Mesodermal cell (in vitro differentiated cells): ENCODE measurements around the gene KLHL42.
A peak's percentile ranks its signal among the peaks of the same experiment; 100 is the strongest.

Experiments used
- H3K27ac ChIP-seq: 2 replicates; pipeline ENCODE4 v1.7.0; 2013; ENCODE audit warnings: mild to moderate bottlenecking, low read depth, low read length, moderate library complexity; ENCODE audit not compliant: severe bottlenecking
- H3K36me3 ChIP-seq: 2 replicates; pipeline ENCODE4 v1.7.1; 2013; ENCODE audit warnings: mild to moderate bottlenecking, low read length, moderate library complexity; ENCODE audit not compliant: control insufficient read depth, insufficient read depth
- H3K4me1 ChIP-seq: one replicate; pipeline ENCODE4 v1.7.1; 2013; ENCODE audit warnings: mild to moderate bottlenecking, low read length; ENCODE audit not compliant: insufficient read depth, control insufficient read depth, poor library complexity, severe bottlenecking
- H3K4me3 ChIP-seq: 2 replicates; pipeline ENCODE4 v1.7.0; 2013; ENCODE audit warnings: low read length, control low read depth, mild to moderate bottlenecking; ENCODE audit not compliant: insufficient read depth, poor library complexity, severe bottlenecking; ENCODE audit errors: extremely low read depth
- H3K9me3 ChIP-seq: 2 replicates; pipeline ENCODE4 v1.7.1; 2013; ENCODE audit warnings: mild to moderate bottlenecking, low read length, moderate library complexity; ENCODE audit not compliant: control insufficient read depth
- WGBS, 2 experiments: methylation state at CpG; one replicate each; pipeline ENCODE4 v1.1.5; 2013; ENCODE audit warnings: missing lambda C conversion rate in 2 of 2; ENCODE audit not compliant: insufficient coverage in 2 of 2; 5-methylcytosine and 5-hydroxymethylcytosine counted together

KLHL42 gene

GRCh38 chr12:27756670-27757195, 23.3 kb upstream of the KLHL42 start:
- no peaks in the 10 kb centered on the region for H3K9me3 ChIP-seq
- no peak overlapping the region for H3K4me3 ChIP-seq
- H3K36me3 ChIP-seq = peaks cover 23% of the 10 kb centered on the region
- no peak overlapping the region for H3K27ac ChIP-seq
- WGBS, 2 experiments = 67 to 97% methylated on average over 3 of the region's 7 CpGs
- H3K4me1 ChIP-seq = no peaks in the 10 kb centered on the region

DNA sequence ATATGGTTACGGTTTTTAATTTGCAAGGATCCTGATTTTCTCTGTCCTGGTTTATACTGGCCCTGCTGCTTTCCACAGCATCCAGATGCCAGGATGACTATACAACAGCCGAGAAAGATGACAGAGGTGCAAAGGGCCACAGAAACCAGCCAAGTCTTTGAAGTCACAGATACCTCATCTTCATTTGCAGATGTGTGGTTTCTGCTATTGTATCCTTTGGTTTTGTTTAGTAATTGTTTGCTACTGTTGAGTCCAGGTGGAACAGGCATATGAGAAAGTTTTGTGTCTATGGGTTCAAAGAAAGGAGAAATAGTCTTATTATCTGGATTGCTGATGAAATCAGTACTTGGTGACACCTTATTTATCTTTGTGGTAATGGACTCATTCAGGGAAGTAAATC, 17.3 kb upstream of the KLHL42 start:
- WGBS, 2 experiments = 94 to 96% methylated on average over 2 of the region's 2 CpGs
- H3K4me1 ChIP-seq = no peaks in the 10 kb centered on the region
- H3K9me3 ChIP-seq = no peaks in the 10 kb centered on the region
- H3K36me3 ChIP-seq = no peaks in the 10 kb centered on the region
- H3K4me3 ChIP-seq = no peak overlapping the region
- no peak overlapping the region for H3K27ac ChIP-seq

DNA sequence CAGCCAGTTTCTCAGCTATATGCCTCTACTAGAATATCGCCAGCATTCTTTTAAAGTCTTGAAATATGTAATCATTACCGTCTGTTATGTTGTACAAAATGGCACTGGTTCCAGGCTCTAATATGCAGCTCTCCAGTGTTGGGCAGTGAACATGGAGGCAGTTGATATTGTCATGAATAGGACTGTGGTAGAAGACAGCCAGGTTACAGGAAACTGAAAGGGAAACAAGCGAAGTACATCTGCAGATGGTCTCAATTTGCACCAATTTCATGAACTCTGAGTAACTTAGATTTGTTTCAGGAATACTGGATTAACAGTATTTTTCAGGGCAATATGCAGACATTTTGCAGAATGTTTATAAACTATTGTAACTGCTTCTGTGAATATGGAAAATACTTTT, 13.4 kb upstream of the KLHL42 start:
- no peaks in the 10 kb centered on the region for H3K9me3 ChIP-seq
- H3K4me3 ChIP-seq = no peak overlapping the region
- no peaks in the 10 kb centered on the region for H3K36me3 ChIP-seq
- no peak overlapping the region for H3K27ac ChIP-seq
- H3K4me1 ChIP-seq = no peaks in the 10 kb centered on the region
- WGBS, 2 experiments = 90 to 93% methylated on average over 2 of the region's 3 CpGs

- H3K9me3 ChIP-seq = no peaks in the 10 kb centered on the region
- WGBS, 2 experiments = 91 to 97% methylated on average over 5 to 8 of the region's 8 CpGs
- no peaks in the 10 kb centered on the region for H3K4me1 ChIP-seq
- no peaks in the 10 kb centered on the region for H3K36me3 ChIP-seq
- no peak overlapping the region for H3K27ac ChIP-seq
- no peak overlapping the region for H3K4me3 ChIP-seq
Observed at GRCh38 chr12:27769142-27769673, 10.8 kb upstream of the KLHL42 start.

DNA sequence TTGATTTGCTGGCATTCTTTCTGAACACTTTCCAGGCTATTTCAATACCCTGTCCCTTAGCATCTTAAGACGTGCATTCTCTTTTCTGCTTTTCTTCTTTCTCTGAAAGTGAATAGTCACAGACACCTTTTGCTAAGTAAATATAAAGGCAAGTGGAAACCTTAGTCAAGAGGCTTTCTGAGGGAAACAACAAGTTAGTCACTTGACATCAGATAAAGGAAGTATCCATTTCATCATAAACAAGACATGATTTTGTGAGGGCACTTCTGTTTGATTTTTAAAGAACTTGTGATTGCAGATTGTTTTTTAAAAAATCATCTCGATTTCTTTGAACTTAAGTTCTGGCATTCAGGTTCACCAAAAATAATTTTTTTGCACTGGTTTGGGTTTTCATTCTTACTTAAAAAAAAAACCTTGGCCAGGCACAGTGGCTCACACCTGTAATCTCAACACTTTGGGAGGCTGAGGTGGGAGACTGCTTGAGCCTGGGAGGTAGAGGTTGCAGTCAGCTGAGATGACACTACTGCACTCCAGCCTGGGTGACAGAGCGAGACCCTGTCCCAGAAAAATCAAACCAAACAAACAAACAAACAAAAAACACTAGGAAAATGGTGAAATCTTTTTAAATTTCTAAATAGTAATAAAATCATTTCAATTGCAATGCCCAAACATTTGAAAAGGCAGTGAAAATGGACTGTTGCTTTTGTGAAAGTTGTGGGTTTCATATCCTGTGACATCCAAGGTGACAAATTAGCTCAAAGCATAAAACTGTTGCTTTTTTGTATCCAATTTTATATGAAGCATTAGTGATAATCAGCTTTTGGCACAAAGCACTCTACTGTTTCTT, 8.3 kb upstream of the KLHL42 start:
- 80% methylated on average over 2 of the region's 3 CpGs; no CpG with 5 or more reads in 1 of the 2 experiments for WGBS, 2 experiments
- Histone ChIP-seq H3K27ac (no peak overlapping the region), H3K36me3 (no peaks in the 10 kb centered on the region), H3K9me3 (no peaks in the 10 kb centered on the region), H3K4me1 (no peaks in the 10 kb centered on the region), H3K4me3 (no peak overlapping the region)

- Histone ChIP-seq H3K27ac (no peak overlapping the region), H3K4me3 (no peak overlapping the region), H3K9me3 (no peaks in the 10 kb centered on the region), H3K4me1 (no peaks in the 10 kb centered on the region), H3K36me3 (no peaks in the 10 kb centered on the region)
- 100% methylated on average over 1 of the region's 5 CpGs for WGBS, 2 experiments
Observed at GRCh38 chr12:27772328-27773049, 7.5 kb upstream of the KLHL42 start.

DNA sequence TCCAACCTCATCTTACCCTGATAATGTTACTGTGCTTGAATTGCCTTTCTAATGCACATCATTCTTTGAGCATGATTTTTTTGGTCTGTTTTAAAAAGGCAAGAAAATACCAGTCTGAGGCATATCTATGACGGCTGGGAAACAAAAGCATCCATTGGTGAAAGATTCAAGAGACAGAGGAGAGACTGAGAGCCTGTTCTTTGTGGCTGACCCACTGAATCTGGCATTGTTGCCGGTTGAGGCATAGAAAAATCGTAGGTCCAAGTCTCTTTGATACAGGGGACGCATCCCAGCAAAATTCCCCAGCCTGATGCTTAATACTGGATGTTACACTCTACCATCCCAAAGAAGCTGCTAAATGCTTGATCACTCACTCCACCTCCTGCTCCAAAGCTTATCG, 2.9 kb upstream of the KLHL42 start:
- Histone ChIP-seq H3K36me3 (no peaks in the 10 kb centered on the region), H3K27ac (no peak overlapping the region), H3K4me3 (no peak overlapping the region), H3K4me1 (peaks cover 9% of the 10 kb centered on the region), H3K9me3 (no peaks in the 10 kb centered on the region)
- WGBS, 2 experiments = 91 to 93% methylated on average over 4 of the region's 5 CpGs

GRCh38 chr12:27778206-27778605, 1.8 kb upstream of the KLHL42 start:
- Histone ChIP-seq H3K4me3 (no peak overlapping the region), H3K4me1 (peaks cover 20% of the 10 kb centered on the region), H3K27ac (no peak overlapping the region), H3K36me3 (peaks cover 2% of the 10 kb centered on the region), H3K9me3 (no peaks in the 10 kb centered on the region)
- WGBS, 2 experiments = 86% methylated on average over 1 of the region's 1 CpG; no CpG with 5 or more reads in 1 of the 2 experiments

- peak overlapping the region; percentile 64 for H3K4me3 ChIP-seq
- peaks cover 7% of the 10 kb centered on the region for H3K36me3 ChIP-seq
- no peaks in the 10 kb centered on the region for H3K9me3 ChIP-seq
- H3K4me1 ChIP-seq = peaks cover 20% of the 10 kb centered on the region
- WGBS, 2 experiments = 10 to 13% methylated on average over 24 to 30 of the region's 36 CpGs
- peak overlapping the region; percentile 85 for H3K27ac ChIP-seq
Observed at GRCh38 chr12:27779416-27779919, 565 bp upstream of the KLHL42 start.

GRCh38 chr12:27780612-27781408, 777 bp downstream of the KLHL42 start:
- peaks cover 26% of the 10 kb centered on the region for H3K4me1 ChIP-seq
- H3K36me3 ChIP-seq = peaks cover 15% of the 10 kb centered on the region
- WGBS, 2 experiments = 6 to 7% methylated on average over 20 to 24 of the region's 27 CpGs
- peak overlapping the region; percentile 85 for H3K27ac ChIP-seq
- peak overlapping the region; percentile 64 for H3K4me3 ChIP-seq
- no peaks in the 10 kb centered on the region for H3K9me3 ChIP-seq
